Stimulated activated CD8-positive, alpha-beta memory T cell treated with anti-CD3 and anti-CD28 coated beads, Interleukin-12 subunit alpha, Interleukin-12 subunit beta, amount 100 ng/mL, for 1 hour (primary cell): Measurements from ENCODE around the gene CCT8.
"Not testable (repeated sequence)": the region's sequence is repeated elsewhere in the genome, so short reads cannot be mapped to it uniquely, and the experiment has no call there.

Source experiments
- DNase-seq: peaks from one replicate; pipeline ENCODE4 v3.0.0-alpha.2; 2020; ENCODE audit warnings: low read depth

CCT8 gene

GRCh38 chr21:29022166-29022565, 51.3 kb downstream of the CCT8 start:
- DNase-seq = no peak

DNA sequence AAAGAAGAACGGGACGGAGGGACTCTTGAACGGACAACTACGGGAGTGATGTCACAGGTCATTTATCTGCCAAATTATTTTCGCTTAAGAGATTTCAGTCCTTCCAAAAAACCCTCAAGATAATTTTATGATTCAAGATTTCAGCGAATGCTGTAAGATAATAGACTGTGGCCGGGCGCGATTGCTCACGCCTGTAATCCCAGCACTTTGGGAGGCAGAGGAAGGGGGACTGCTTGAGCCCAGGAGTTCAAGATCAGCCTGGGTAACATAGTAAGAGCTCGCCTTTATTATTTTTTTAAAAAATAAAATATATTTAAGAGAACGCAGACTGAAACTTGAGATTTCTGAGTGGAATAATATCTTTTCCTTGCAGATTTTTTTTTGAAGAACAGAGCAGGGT, 54.9 kb downstream of the CCT8 start:
- no peak for DNase-seq

DNA sequence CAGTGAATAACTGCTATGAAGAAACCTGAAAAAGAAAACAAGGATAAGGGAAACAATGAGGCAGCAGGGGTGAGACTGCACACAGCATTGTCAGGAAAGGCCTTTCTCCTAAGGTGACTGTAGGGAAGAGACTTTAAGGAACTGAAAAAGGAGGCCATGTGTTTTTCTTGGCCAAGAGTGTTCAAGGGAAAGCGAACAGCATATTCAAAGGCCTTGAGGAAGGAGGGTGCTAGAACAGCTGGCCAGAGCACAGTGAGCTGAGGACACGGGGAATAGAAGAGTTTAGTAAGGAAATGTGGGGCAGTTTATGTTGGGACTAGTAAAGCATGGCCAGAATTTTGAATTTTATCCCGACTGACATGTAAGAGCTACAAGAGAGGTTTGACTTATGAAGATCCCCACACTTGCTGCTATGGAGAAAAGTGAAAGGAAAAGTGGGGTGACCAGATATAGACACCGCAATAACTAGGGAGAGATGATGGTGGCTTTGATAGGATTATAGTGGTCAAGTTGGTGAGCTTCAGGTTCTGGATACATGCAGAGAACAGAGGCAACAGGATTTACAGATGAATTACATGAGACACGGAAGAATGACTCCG, 55.7 kb downstream of the CCT8 start:
- DNase-seq = no peak

DNA sequence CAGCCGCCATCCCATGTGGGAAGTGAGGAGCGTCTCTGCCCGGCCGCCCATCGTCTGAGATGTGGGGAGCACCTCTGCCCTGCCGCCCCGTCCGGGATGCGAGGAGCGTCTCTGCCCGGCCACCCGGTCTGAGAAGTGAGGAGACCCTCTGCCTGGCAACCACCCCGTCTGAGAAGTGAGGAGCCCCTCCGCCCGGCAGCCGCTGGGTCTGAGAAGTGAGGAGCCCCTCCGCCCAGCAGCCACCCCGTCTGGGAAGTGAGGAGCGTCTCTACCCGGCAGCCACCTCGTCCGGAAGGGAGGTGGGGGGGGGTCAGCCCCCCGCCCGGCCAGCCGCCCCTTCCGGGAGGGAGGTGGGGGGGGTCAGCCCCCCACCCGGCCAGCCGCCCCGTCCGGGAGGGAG, 62.2 kb downstream of the CCT8 start:
- not testable (repeated sequence) for DNase-seq

DNA sequence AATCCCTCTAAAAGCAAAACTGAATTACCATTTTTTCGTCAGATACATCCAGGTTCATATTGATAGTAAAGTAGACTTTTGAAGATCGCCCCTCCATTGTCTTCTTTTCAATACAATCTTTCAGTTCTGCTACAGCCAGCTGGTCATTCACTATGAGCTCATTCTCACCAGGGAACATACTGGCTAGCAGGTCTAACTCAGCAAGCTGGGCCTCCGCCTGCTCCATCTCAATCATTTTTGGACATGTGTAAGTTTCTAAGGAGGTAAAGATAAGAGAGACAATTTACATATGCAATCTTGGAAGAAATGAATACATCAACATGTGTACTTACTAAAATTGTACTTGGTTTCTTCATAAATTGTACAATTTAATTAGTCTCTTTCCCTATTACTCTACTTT, 65.1 kb downstream of the CCT8 start:
- no peak for DNase-seq

DNA sequence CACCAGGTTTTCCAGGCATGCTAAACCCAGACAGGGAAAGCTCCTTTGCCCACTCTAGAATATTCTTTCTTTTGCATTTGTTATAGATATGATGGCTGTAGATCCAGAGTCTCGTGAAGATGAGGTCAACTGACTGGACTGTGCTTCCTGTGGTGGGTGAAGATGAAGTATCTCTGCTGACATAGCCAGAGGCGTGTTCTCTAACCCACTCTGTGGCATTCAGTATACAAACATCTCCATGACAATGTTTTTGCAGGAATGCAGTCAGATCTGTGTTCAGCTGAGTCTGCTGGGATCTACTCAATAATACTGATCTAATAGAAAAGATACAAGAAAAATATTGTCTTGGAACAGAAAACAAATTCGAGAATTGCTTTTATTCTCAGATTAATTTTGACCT, 65.6 kb downstream of the CCT8 start:
- DNase-seq = no peak

- no peak for DNase-seq
These were observed 66.3 kb downstream of the CCT8 start for GRCh38 chr21:29007135-29007534.
